HS-5 (cell line): ENCODE results near the gene FBXO27.
"Not testable (repeated sequence)": the region's sequence is repeated elsewhere in the genome, so short reads cannot be mapped to it uniquely, and the experiment has no call there.

Source experiments
- DNase-seq: peaks from one replicate; pipeline ENCODE4 v3.0.0-alpha.2; 2012; ENCODE audit warnings: low read depth

Gene FBXO27

DNA sequence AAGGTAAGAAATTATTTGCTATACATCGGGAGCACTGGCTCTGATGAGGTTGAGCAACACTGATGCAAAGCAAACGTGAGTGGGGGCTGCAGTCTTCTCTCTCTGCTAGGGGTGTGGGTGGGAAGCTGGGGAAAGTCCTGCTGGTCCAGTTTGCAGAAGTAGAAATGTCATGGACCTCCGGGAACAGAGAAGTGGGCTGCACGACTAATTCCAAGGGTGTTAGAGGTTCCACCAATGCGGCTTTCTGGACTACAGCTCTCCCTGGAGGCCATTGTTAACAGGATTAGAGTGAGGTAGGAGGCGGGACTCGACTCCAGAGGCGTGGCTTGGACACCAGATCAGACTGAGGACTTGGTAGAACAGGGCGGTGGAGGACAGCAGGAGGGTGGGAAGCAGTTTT is 5.7 kb upstream of the FBXO27 start:
- DNase-seq: no peak

DNA sequence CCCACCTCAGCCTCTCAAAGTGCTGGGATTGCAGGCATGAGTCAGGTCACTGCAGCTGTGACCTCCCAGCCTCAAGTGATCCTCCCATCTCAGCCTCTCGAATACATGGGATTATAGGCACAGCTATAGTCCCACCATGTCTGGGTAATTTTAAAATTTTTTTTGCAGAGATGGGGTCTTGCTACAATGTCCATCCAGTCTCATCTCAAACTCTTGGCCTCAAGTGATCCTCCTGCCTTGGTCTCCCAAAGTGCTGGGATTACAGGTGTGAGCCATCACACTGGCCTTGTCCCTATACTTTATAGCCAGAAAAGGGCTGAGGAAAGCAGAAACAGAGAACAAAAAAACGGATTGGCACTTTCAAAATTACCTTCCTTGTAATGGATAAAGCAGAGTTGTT is 4.8 kb upstream of the FBXO27 start:
- DNase-seq: no peak

DNA sequence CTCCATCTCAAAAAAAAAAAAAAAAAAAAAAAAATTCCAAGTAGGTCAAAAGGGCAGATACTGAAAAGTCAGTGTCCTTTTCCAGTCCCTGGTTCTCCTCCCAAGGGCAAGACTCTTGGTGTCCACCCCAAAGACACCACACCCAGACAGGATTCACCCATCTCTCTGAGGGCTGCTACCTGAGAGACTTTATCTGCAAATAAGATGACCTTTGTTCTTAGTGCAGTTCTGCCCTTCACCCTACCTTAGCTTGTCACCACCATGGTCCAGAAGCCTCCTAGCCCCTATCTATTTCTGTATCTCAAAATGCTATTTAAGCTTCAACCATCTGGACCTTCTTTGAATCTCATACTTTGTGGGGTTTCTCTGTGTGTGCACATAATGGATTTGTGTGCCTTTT is 4.2 kb upstream of the FBXO27 start:
- DNase-seq: no peak

DNA sequence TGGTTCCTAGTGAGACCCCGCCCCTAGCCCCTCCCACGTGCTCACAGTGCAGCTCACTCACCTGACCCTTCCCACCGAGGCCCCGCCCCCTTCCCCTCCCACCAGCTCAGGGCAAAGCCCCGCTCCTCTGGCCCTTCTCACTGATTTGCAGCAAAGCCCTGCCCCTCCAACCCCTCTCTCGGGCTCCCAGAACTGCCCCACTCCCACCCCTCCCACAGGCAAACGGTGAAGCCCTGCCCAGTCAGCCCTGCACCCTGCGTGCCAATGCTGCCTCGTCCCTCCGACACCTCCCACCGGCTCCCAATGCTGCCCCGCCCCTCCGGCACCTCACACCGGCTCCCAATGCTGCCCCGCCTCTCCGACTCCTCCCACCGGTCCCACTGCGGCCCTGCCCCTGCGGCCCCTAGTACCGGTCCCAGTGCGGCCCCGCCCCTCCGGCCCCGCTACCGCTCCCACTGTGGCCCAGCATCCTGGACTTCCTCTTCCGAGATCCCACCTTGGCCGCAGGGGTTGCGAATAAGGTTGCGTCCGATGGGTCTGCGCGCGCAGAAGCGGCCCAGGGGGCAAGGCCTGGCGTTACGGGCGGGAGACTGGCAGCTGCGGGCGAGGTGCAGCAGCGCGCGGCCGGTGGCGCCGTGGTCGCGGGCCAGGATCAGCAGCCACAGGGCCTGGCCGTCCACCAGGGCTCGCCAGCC is 834 bp downstream of the FBXO27 start:
- DNase-seq: peak; percentile 33

DNA sequence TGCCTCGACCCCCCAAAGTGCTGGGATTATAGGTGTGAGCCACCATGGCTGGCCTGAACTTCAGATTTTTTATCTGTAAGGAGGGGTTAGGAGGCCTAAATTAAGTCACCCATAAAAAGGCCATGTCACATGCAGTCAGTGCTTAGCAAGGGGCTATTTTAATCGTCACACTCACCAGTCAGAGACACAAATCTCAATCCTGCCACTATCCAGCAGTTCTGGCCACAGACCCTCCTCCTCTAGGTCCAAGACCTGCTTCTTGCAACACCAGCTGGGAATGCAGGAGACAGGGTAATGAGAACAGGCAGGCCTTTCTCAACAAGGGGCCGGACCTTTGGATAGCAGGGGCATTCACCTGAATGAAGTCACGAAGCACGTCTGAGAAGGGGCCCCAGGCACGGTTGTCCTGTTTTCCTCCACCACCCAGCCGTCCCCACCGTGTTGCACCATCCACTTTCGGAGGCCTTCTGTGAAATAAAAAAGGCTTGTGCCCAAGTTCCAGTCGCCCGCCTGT is 1.4 kb downstream of the FBXO27 start:
- DNase-seq: no peak

DNA sequence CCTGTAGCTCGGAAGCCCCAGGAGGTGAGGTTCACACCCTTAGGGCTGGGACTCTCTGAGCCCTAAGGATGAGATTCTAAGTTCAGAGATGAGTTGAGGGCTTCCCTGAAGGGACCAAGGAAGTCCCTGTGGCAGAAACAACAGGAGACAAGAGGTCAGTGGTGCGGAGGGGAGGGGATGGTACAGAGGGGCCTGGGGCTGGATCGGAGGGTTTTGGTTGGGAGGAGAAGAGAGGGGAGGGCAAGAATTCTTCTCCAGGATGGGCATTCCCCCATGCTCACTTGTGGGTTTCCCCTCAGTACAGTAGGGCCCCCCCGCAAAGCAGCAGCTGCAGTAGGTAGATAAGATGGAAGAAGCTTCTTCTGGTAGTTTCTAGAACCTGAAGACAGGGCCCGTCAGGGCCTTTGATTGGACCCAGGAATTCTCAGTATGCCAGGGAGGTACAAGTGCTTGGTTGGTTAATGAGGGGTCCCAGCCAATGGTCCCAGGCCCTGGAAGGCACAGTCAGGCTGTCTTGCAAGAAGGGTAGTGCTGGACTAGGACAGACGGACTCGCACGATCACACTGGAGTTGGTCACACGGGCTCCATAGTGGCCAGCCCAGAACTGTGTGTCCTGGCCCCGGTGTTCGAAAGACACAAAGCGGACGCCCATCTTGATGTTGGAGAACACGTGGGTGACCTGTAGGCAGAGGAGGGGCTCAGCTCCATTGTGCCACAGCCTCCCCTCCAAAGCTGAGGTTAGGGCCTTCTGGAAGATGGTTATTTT is 7.3 kb downstream of the FBXO27 start:
- no peak for DNase-seq

DNA sequence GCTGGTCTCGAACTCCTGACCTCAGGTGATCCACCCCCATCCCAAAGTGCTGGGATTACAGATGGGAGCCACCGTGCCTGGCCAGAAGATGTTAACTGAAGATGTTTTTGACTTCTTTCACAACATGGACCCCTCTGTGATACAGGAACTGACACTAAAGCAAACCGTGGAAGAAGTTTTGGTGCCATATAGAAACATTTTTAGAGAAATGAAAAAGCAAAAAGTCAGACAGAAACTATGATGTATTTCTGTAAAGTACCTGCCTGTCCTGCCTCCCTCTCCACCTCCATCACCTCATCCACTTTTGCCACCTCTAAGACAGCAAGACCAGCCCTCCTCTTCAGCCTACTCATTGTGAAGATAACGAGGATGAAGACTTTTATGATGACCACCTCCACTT is 11.3 kb downstream of the FBXO27 start:
- DNase-seq: no peak

DNA sequence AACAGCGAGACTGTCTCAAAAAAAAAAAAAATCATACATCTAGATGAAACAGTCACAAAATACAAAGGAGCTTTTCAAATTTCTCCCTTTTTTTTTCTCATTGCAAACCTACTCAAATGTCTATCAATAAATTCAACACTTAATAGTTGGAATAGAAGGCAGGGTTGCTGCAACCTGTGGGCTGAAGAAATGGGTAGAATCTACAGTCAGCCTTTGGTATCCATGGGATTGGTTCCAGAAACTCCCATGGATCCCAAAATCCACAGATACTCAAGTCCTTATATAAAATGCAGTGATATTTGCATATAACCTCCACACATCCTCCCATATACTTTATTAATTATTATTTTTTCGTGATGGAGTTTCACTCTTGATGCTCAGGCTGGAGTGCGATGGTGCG is 14.7 kb downstream of the FBXO27 start:
- no peak for DNase-seq

DNA sequence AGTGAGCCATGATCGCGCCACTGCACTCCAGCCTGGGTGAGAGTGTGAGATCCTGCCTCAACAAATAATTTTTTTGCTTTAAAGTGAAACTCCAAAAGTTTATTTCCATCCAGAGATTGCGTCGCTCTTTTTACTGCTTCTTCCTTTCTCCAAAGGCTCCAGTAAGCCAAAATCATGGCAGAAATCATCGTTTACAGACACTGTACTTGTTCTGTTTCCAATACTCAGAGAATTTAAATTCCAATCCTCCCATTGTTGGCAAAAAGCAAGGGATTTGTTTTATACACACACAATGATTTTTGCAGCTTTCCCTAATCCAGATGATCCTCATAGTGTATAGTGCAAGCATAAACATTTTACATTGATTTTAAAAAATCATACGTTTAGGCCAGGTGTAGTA is 15.3 kb downstream of the FBXO27 start:
- no peak for DNase-seq

DNA sequence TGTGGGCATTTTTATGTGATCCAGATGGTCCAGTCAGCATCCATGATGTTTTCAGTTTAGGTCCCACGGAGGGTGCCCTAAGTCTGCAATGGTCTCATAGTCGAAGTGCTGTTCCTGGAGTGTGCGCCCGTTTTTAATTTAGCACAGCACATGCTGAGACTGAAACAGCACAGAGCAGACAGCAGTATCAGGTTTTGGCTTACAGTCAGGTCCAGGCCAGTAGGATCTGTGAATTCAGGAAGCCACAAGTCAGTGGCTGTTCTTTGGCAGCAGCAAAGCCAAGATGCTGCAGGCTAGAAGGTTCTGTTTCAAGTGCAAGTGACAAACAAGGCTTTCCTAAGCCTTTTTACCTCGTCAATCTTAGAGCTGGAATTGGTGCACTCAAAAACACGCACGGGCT is 18.3 kb downstream of the FBXO27 start:
- no peak for DNase-seq

DNA sequence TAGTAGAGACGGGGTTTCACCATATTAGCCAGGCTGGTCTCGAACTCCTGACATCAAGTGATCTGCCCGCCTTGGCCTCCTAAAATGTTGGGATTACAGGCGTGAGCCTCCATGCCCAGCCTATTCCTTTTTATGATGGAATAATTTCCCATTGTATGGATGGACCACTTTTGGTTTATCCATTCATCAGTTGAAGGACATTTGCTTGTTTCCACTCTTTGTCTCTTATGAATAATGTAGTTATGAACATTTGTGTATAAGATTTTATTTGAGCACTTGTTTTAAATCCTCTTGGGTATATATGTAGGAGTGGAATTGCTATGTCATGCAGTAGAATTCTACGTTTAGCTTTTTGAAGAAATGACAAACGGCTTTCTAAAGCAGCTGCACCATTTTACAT is 23.3 kb downstream of the FBXO27 start:
- no peak for DNase-seq

DNA sequence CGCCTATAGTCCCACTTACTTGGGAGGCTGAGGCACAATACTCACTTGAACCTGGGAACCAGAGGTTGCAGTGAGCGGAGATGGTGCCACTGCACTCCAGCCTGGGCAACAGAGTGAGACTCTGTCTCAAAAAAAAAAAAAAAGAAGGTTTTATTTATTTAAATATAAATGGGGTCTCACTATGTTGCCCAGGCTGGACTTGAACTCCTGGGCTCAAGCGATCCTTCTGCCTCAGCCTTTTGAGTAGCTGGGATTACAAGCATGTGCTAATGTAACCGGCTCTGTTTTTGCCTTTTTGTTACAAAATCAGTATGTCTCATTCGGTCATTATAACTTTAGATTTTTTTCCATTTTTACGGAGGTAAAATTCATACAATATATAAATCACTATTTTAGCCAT is 24.2 kb downstream of the FBXO27 start:
- no peak for DNase-seq

DNA sequence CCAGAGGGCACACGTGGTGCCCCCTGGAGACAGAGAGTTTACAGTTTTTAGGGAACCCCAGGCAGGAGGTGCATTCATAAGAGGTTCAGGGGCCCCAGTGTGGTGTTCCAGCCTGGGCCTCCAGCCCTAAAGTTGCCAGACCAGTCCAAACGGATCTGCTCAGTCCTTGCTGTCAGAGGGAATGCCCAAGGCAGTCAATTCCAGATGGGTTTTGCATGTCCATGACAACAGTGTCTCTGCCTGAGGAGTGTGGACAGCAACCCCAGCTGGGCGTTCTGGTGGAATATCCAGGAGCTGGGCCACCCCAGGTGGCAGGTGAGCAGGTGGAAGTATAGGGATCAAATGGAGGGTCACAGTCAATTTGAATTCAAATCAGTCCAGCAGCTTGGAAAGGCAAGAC is 25.3 kb downstream of the FBXO27 start:
- no peak for DNase-seq

DNA sequence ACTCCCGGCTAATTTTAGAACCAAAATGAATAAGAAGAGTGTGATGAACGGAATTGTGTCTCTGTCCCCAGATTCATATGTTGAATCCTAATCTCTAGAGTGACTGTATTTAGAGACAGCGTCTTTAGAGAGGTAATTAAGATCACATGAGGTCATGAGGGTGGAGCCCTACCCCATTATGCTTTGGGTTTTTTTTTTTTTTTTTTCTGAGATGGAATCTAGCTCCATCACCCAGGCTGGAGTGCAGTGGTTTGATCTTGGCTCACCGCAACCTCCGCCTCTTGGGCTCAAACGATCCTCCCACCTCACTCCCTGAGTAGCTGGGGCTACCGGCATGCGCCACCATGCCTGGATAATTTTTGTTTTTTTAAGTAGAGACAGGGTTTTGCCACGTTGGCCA is 27.9 kb downstream of the FBXO27 start:
- DNase-seq: no peak

DNA sequence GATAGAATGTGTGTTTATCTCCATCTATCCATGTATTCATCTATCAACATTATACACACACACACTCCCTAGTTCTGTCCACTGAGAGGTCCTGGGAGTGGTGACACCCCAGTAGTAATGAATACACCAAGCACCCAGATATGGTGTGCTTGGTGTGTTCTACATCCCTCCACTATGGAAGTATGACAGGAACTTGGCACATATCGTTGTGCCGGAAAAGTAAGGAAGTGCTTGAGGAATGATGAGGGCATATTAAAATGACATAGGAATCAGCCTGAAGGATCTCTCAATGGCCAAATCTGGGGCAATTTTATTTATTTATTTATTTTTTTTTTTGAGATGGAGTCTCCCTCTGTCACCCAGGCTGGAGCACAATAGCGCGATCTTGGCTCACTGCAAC is 28.6 kb downstream of the FBXO27 start:
- no peak for DNase-seq

DNA sequence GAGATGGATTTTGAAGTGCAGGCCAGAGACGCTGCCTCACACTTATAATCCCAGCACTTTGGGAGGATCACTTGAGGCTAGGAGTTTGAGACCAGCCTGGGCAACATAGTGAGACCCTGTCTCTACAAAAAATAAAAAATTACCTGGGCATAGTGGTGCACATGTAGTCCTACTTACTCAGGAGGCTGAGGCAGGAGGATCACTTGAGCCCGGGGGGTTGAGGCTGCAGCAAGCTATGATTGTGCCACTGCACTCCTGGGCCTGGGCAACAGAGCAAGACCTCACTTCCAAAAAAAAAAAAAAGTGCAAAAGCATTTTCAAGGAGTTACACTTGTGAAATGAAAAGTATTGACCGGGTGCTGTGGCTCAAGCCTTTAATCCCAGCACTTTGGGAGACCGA is 29.2 kb downstream of the FBXO27 start:
- DNase-seq: no peak

DNA sequence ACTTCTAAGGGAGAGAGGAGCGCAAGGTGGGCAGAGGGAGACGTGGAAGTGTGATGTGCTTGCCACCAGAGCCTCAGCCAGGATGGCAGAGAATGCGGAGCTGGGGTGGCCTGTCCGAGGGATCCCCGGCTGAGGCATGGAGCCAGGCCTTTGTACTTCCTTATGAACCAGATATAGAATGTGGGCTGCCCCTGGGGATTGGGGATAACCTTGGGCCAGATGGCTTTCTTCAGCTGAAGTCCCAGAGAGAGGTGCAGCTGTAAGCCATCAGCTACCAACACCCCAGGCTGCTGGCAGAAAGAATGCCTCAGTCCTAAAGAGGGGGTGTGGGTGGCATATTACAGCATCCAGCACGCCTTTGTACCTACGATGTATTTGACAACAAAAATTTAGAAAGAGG is 31.3 kb downstream of the FBXO27 start:
- DNase-seq: no peak

DNA sequence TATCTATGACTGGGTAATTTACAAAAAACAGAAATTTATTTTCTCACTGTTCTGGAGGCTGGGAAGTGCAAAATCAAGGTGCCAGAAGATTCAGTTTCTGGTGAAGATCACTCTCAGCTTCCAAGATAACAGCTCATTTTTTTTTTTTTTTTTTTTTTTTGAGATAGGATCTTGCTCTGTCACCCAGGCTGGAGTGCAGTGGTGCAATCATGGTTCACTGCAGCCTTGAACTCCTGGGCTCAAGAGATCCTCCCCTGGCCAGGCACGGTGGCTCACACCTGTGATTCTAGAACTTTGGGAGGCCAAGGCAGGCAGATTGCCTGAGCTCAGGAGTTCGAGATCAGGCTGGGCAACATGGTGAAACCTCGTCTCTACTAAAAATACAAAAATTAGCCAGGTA is 34.8 kb downstream of the FBXO27 start:
- DNase-seq: not testable (repeated sequence)

DNA sequence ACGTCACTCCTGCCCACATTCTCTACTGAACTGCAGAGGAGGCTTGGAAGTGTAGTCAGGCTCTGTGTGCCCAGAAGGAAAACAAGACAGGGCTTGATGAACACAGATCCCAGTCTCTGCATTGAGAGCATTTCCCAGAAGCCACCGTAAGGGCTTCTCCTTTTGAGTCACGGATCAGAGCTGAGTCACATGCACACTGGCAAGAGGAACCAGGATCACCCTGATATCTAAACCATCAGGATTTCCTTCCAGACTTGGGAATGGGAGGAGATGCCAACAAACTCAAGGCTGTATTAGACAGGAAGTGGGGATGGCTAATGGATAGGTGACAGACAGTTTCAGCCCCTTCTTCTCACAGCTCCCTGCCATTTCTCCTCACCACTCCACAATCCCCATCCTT is 39.1 kb downstream of the FBXO27 start:
- peak; percentile 33 for DNase-seq

DNA sequence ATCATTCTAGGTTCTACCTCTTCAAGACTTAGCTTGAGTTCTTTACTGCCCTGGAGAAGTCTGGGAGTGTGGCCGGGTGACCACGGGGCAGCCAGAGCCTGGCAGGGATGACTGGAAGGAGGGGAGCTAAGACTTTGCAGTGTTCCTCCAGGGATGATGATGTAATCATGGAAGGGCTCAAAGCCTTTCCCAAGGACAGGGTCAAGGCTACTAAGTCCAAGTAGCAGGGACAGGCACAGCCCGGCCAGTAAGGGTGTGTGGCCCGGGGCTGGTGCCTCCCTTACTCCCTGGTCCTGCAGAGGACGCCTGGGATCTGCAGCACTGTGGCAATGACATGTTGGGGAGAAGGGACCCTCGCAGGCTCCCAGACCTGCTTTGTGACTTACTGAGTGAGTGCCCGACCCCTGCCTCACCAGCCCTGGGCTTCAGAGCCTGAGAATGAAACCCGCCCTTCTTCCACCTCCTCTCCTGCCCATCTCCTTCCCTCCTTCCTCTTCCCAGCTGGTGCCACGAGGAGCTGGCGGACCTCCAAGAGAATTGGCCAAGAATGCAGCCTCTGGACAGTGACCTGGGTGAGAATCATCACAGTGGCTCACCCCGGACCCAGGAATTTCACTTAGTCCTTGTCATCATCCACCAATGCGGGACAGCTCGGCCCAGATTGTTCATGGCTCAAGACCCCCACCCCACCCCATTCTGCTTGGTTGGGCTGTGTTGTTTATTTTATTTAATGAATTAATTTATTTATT is 41.2 kb downstream of the FBXO27 start:
- DNase-seq: no peak

DNA sequence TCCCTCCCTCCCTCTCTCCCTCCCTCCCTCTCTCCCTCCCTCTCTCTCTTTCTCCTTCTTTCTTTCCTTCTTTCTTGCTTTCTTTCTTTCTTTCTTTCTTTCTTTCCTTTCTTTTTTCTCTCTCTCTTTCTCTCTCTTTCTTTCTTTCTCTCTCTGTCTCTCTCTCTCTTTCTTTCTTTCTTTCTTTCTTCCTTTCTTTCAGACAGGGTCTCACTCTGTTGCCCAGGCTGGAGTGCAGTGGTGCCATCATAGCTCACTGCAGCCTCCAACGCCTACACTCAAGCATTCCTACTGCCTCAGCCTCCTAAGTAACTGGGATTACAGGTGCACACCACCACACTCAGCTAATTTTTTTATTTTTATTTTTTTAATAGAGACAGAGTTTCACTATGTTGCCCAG is 42.7 kb downstream of the FBXO27 start:
- not testable (repeated sequence) for DNase-seq

DNA sequence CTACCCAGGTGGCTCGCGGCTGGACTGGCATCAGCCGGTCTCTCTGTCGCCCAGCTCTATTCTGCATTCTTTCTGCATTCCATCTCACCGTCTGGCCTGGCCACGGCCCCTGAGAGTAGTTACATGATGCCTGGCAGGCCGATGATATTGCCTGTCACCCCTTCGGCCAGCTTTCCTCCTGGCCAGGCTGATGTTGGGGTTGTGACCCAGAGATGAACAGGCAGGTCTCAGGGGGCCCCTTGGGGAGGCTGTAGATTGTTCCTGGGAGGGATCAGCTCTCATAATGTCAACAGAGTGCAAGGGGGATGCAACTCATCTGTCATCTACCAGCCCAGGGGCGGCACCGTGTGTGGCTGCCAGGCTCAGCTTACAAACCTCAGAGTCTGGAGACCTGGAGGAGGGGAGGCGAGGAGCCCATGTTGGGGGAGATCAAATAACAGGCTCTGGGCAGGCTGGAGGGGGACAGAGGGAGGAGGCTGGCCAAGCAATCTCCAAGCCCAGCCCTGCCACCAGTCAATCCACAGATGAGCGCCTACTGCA is 43.2 kb downstream of the FBXO27 start:
- no peak for DNase-seq

DNA sequence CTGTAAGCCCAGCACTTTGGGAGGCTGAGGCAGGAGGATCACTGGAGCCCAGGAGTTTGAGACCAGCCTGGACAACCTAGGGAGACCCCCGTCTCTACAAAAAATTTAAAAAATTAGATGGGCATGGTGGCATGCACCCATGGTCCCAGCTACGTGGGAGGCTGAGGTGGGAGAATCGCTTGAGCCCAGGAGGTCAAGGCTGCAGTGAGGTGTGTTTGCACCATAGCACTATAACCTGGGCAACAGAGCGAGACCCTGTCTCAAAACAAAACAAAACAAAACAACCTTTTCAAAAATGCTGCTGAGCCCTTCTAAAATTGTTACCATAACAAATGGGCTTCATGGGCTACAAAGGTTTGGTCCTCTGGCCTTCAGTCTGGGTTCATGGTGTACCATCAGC is 43.7 kb downstream of the FBXO27 start:
- not testable (repeated sequence) for DNase-seq
